Inflammatory macrophage (primary cell): ENCODE results near the gene GPR146.

Source experiments
- DNase-seq, 2 donors: peaks; one replicate each; pipeline ENCODE4 v3.0.0-alpha.2; 2020 to 2022

GPR146 gene

GRCh38 chr7:1094870-1095269, 50.5 kb downstream of the GPR146 start:
- no peak for DNase-seq

- no peak for DNase-seq
These were observed 51.3 kb downstream of the GPR146 start for GRCh38 chr7:1095621-1096155.

- DNase-seq: no peak
These were observed 52.1 kb downstream of the GPR146 start for GRCh38 chr7:1096156-1097119.

- no peak for DNase-seq
These were observed 52.8 kb downstream of the GPR146 start for GRCh38 chr7:1097120-1097504.

- DNase-seq: no peak
These were observed 54.2 kb downstream of the GPR146 start for GRCh38 chr7:1098243-1099153.

GRCh38 chr7:1099154-1099542, 54.8 kb downstream of the GPR146 start:
- no peak for DNase-seq

GRCh38 chr7:1099637-1100036, 55.3 kb downstream of the GPR146 start:
- DNase-seq: no peak

GRCh38 chr7:1100386-1100785, 56.0 kb downstream of the GPR146 start:
- DNase-seq: no peak

GRCh38 chr7:1100834-1101562, 56.7 kb downstream of the GPR146 start:
- DNase-seq: no peak

GRCh38 chr7:1101563-1102431, 57.5 kb downstream of the GPR146 start:
- no peak for DNase-seq

GRCh38 chr7:1103009-1103788, 58.9 kb downstream of the GPR146 start:
- DNase-seq: peak; percentile 12 to 44

- no peak for DNase-seq
These were observed 59.6 kb downstream of the GPR146 start for GRCh38 chr7:1103789-1104515.

- DNase-seq: no peak
These were observed 60.3 kb downstream of the GPR146 start for GRCh38 chr7:1104516-1105179.

GRCh38 chr7:1105189-1105588, 60.8 kb downstream of the GPR146 start:
- DNase-seq: no peak

GRCh38 chr7:1106063-1106792, 61.9 kb downstream of the GPR146 start:
- DNase-seq: no peak

GRCh38 chr7:1106793-1107421, 62.6 kb downstream of the GPR146 start:
- DNase-seq: no peak

- DNase-seq: no peak
These were observed 64.0 kb downstream of the GPR146 start for GRCh38 chr7:1108264-1108920.
